ENCODE data around the gene IFI6.
A peak's percentile ranks its signal among the peaks of the same experiment; 100 is the strongest.

The IFI6 gene

DNA sequence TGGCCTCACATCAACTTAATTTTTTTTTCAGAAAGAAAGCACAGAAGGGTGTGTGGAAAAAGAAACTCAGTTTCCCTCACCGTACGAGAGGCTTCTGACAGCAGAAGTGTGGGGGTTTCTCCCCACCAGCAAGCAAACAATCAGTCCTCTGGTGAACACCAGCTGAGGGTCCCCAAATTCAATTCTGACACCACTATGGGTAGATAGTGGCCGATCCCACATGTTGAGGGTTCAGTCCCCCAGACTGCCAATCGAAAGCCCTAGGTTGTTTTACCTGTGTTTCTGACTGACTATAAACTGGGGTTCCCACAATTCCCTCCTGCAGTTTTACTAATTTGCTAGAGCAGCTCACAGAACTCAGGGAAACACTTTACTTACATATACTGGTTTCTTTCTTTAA, 2.1 kb downstream of the IFI6 start:
- no peak for DNase-seq

DNA sequence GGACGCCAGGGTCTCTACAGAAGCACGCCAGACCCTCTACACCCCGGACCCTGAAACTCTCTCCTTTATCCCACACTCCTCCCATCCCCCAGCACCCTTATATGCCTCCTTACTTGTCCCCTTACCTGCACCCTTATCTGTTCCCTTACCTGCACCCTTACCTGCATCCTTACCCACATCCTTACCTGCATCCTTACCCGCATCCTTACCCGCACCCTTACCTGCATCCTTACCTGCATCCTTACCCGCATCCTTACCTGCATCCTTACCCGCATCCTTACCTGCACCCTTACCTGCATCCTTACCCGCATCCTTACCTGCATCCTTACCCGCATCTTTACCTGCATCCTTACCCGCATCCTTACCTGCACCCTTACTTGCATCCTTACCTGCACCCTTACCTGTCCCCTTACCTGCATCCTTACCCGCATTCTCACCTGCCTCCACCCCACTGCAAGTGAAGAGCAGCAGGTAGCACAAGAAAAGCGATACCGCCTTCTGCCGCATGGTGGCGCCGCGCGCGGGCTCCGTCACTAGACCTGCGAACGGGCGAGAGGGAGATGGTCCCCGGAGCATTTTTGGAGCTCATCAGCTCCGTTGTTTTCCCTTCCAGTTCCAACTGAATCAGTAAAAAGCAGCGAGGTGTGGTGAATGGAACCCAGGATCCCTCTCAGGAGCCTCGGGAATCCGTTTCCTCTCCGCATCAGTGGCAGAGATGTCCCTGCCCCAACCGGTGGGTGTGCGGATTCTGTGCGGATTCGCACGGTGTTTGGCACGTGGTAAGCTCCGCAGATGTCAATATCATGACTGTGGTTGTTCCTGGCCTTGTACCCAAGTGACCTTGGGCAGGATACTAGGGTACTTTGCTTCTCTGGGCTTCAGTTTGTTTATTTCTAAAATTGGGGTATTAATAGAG, 2.9 kb downstream of the IFI6 start:
- peak in 1 of 2 experiments; percentile 46 for DNase-seq

DNA sequence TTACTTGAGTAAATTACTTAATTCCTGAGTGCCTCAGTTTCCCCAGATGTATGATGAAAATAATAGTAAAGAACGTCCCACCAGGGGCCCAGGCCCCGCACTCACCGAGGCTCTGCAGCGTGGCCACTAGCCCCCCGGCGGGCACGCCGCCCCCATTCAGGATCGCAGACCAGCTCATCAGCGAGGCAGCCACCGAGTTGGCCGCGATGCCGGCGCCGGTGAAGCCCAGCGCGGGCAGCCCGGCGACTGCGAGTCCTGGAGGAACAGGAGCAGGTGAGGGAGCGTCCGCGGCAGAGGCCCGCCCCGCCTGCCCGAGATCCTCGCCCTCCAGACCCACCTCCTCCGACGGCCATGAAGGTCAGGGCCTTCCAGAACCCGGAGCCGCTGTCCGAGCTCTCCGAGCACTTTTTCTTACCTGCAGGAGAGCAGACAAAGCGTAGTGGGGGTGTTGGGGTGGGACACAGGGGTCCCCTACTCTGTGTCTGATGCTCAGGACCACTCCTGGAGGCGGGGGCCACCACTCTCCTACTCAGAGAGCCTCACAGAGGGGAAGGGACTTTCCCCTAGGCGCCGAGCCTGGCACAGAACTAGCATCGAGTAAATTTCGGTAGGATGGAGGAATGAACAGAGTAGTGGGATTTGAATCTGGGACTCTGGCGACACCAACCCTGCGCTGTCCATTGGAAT, 3.7 kb downstream of the IFI6 start:
- DNase-seq = no peak

DNA sequence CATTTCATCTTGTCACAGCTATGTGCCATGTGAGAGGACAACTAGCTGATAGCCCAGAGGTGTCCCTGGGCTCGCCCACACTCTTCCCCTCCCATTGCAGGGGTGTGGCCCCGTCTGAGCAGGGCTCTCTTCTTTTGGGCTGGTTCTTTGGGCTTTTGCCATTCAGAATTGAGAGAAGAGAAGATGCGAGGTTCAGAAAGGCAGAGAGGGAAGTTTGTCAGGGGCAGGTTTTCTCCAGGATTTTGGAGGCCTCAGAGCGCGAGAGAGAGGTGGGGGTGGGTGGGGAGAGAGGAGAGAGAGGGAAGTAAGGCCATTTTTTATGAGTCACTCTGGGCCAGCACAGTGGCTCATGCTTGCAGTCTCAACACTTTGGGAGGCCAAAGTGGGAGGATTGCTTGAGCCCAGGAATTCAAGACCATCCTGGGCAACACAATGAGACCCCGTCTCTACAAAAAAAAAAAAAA, 5.2 kb downstream of the IFI6 start:
- no peak for DNase-seq

DNA sequence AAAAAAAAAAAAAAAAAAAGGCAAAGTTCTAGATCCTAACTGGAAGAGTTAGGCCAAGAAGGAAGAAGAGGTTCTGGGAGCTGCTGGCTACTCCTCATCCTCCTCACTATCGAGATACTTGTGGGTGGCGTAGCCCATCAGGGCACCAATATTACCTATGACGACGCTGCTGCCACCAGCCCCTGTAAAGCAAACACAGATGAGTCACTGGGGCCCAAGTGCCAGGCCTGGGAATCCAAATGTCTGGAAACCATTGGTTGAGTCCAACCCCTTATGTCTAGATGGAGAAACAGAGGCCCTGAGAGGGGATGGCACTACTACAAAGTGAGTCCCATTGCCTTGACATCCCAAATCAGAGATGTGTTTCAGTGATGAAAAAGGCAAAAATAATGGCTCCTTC, 5.7 kb downstream of the IFI6 start:
- no peak for DNase-seq

DNA sequence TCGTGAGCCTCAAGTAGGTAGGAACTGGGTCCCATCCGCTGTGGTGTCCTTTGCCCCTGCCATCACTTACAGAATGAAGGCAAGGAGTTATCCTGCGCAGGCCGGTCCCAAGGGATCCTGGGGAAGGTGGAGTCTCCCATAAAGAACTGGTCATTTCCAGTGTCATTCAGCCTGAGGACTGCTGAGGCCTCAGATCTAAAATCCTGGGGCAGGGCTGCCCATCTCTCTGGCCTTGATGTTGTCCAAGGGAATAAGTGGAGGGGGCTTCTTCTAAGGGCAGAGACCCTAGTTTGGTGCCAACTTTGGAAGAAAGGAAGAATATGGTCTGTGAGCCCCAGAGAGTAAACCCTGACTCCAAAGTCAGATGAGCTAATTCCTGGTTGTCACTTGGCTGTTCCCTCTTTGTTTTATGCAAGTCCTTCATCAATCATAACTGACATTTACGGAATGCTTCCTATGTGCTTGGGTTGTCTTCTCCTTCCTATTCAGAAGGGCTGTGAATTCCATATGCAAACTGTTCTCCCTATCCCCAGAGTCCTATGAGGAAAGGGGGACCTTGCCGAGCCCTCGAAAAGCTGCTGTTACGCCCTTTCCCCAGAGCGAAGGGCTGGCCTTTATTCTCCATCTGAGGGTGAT, 6.9 kb downstream of the IFI6 start:
- no peak for DNase-seq

DNA sequence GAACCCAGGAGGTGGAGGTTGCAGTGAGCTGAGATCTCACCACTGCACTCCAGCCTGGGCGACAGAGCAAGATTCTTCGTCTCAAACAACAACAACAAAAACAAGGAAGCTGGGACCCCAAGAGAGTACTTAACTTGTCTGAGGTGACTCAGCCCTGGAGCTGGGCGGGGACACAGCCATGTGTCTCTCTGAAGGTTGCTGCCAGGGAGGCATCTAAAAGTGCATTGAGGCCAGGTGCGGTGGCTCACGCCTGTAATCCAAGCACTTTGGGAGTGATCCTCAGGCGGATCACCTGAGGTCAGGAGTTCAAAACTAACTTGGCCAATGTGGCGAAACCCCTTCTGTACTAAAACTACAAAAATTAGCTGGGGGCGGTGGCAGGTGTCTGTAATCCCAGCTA, 7.7 kb downstream of the IFI6 start:
- DNase-seq = no peak

DNA sequence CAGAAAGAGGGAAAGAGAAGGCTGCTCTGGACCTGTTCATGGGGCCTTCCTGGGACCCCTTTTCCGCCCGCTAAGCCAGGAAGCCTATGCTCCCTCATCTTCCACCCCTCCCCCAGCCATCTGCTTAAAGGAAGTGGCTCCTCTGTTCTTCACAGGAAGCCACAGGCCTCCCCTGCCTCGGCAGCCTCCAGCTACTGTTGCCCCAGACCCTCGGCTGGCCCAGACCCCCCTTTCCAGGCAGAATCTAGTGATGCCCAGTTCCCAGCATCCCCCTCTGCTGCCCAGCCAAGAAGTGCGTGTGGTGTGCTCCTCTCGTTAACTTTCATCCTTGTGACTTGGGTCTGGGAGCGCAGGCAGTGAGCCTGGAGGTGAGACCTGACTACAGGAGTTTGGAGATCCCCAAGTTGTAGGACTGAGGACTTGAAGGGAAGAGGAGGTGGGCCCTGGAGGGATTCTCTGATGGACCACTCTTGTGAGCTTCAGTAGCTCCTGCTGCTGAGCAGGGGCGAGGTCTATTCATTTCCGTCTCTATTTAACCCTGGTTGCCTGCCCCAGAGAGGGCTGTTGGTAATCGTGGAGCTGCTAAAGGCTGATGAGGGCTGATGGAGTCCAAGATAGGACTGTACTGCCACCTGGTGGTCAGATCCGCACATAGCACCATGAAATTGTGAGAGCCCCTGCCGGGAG, 9.1 kb downstream of the IFI6 start:
- peak in 1 of 2 experiments; percentile 69 for DNase-seq

DNA sequence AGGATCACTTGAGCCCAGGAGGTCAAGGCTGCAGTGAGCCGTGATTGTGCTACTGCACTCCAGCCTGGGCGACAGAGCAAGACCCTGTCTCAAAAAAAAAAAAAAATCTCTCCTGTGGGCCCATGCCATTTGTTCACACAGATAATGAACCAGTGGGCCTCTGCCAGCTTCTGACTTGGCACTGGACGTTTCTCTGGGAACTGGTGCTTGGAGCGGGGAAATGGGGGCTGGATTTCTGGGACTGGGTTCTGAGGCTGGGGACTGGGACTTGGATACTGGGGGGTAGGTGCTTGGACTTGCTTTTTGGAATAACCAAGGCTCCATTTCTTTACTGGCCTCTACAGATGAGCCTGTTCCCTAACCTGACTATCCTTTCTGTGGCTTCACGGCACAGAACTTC, 9.7 kb downstream of the IFI6 start:
- DNase-seq = no peak

DNA sequence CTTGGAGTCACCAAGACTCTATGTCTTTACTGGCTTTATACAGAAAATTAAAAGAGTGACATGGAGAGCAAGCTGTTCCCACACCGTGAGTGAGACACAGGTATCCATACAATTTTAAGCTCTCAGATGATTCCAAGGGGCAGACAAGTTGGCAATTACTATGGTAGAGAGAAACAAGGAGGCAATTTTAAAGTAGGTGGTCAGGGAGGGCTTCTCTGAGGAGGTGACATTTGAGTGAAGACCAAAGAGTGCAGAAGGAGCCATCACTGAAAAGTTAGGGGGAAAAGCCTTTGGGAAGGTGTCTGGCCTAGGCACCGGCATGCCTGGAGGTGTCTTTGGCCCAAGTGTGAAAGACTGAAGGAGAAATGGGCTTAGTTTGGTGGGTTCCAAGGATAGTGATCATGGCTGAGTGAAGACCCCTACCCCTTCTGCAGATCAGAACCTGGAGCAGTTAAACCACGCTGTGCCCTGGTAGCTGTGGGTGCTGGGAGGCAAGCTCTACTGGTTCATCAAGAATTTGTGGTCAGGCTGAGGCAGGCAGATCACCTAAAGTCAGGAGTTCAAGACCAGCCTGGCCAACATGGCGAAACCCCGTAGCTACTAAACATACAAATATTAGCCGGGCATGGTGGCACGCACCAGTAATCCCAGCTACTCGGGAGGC, 10.4 kb downstream of the IFI6 start:
- no peak for DNase-seq

DNA sequence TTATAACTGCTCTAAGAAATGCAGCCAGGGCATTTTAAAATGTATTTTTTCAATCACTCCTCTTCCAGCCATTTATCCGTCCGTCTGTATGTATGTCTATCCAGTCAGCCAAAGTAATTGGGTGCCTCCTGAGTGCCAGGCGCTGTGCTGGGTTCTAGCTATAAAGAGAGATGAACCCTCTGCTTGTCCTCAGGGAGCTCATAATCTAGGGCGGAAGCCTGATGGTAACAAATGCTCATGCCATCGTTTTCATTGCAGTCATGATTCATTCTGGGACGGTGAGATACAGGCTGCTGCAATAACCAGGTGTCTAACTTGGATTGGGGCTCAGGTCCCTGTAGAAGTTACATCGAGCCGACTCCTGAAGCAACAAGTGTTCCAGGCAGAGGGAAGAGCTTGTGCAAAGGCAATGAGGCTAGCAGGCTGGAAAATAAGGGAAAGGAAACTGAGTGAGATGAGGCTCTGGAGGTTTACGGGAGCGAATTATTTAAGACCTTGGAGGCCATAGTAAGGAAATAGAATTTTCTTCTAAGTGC, 11.6 kb downstream of the IFI6 start:
- no peak for DNase-seq

DNA sequence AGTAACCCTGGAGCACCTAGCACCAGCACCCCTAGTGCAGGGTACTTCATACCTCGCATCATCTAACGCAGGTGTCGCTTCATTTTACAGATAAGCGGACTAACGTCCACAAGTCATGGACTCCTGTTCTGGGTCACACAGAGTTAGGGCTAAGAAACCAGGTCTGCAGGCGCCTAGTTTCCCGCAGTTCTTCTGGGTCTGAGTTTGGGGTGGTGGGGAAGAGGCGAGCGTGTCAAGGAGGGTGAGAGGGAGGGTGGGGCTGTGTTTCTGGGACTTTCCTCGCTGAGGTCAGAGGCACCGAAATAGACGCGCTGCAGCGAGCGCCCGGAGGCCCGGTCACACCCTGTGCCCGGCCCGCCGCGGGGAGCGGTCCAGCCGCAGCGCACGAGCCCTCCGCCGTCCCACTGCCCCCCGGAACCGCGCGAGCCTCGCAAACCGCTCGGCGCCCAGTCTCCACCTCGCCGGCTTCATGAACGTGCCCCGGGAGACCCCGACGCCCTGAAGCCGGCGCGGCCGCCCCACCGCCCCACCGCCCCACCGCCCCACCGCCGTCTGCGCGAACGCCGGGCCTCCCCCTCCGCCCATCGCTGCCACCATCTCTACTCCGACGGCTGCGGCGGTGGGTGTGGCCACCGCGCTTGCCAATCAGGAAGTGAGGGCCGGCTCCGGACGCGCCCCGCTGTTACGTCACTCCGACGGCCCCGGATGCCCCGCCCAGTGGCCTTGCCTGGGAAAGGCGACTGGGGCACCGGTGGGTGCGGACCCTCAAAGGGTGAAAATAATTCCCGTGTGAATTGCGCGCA, 12.3 kb downstream of the IFI6 start:
- DNase-seq = peak; percentile 12 to 35

DNA sequence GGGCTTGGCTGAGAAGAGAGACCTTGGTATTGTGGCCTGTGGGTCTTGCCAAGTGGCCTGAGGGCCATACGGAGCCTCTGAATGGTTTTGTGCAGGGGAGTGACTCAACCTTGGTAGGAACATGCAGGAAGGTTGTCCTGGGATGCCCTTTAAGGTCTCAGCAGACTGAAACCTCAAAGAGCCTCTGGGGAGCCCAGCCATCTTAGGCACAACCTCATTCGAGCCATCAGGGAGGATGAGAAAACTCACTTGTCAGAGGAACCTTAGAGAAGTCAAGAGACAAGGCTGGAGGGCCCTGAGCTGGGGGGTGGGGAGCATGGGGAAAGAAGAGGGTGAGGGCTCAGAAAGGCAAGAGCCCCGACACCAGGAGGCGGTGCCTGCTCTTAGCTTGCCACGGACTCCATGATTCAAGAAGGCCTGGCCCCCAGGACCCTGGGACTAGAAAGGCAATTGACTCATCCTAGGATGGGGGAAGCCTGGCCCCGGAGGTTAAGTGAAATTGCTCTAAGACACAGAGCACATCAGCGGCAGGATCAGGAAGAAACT, 13.0 kb downstream of the IFI6 start:
- DNase-seq = no peak

DNA sequence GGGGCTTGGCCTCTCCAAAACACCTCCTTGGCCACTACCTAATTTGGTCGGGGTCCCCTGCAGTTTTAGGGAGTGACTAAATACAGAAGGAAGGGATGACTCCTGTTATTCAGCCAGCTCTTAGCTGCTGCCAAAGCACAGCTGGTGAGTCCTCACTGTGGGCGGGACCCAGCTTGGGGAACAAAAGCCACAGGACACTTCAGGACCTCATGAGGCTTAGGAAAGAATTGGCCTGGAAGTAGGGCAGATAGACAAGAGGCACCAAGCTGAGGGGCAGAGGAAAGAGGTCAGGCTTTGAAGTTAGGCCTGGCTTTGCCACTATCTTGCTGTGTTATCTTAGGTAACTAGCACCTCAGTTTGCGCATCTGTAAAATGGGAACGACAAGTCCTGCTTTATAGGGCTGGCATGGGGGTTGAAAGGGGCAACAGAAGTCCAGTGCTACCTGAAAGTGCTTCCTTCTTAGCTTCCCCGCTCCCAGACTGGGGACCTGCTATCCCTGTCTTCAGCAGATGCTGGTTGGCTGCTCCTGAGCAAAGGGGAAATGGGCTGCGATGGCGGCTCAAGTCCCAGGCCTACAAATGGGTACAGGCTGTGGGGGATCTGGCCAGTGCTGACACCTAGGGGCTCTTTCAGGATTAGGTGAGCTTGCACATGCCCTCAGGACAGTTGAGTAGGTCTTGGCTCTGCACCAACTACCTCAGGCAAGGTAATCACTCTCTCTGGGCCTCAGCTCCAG, 15.7 kb downstream of the IFI6 start:
- DNase-seq = no peak

DNA sequence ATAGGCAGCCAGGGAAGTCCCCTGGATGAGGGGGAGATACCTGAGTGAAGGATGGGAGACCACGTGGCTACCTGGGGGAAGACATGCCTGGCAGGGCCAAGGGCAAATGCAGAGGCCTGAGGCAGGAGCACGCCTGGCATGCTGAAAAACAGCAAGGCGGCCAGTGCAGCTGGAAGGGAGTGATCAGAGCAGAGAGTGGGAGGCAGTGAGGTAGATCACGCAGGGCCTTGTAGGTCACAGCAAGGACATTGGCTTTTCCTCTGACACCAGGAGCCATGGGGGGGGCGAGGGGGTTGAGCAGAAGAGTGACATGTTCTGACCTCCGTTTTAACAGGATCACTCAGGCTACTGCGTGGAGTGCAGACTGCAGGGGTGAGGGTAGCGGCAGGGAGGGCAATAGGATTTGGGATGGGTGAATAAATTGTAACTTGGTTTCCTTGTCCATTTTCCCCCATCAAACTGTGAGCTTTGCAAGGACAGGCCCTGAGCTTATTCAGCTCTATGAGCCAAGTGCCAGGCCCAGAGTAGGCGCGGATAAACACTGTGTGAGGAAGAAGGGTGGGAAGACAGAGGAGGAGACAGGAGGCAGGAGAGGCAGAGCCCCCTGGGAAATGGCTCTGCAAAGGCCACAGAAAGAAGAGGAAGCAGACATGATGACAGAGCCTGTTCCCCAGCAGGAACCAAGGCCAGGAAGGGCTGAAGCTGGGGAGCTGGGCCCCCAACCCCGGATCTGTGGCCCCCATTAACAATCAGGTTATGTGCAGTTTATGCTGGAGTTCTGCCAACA, 16.6 kb downstream of the IFI6 start:
- no peak for DNase-seq

DNA sequence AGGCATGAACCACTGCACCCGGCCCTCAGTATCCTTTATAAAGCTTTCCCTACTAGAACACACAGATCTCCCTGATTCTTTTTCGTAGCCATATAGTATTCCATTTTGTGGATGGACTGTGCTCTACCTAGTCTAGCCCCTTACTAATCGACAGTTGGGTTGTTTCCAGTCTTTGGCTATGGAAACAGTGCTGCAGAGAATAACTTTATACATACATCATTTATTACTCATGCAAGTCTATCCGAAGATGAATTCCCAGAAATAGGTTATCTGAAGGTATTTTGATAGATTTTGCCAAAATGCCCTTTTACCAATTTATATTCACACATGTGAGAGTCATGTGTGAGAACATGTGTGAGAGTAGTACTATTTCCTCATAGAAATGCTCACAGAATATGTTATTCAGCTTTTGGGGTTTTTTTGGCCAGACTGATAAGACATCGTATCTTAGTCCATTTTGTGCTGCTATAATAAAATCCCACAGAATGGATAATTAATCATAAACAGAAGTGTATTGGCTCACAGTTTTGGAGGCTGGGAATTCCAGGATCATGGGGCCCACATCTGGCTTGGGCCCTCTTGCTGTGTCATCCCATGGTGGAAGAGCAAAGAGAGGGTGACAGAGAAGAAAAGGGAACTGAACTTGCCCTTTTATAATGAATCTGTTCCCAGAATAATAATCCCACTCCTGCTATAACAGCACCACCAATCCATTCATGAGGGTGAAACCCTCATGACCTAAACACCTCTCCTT, 19.7 kb downstream of the IFI6 start:
- DNase-seq = no peak

DNA sequence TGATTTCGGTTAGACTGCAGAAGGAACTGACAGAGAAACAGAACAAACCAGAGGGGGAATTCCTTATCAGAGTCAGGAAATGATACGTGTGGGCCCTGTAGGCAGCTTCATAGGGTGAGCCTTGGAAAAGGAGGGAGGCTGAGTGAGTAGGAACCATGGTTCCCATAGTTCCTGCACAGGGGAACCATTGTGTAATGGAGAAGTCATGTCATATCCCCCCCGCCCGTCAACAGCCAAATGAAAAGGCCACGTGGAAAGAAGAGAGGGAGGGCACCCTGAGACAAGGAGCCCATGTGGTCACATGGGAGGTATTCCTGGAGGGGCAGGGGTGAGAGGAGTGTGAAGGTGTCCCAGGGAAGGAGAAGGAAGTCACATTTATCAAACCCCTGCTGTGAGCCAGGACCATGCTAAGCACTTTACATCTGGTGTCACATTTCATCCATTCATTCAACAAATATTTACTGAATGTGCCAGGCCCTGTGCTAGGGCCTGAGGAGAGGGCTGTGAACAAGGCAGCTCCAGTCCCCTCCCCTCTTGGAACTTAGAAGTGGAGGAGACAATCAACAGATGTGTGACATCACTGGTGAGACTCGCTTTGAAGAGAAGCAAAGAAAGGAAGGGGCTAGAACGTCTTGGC, 21.3 kb downstream of the IFI6 start:
- no peak for DNase-seq

DNA sequence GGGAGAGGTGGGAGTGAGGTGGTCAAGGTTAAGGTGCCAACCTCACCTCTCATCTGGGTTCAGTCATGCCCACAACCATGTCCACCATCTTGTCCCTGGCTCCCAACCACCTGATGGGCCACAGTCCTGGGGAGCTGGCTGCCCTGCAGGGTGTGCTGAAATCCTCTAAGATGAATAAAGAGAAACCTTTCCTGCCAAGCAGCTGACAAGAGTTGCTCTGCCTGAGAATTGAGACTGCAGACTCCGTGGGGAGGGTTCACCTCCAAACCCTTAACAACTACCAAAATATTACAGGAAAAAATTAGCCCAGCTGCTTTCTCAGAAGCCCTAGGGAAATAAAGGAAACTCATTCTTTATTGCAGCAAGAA, 21.8 kb downstream of the IFI6 start:
- no peak for DNase-seq

All from cerebellar nuclear complex (tissue), 1 donor.